Ovary (tissue), 10 donors: ENCODE measurements around the gene SESN2. TPM values are rescaled to one million over a fixed set of nuclear protein-coding genes. Genes with fewer than 3 reads are reported as not detected.

ENCODE experiments used
- DNase-seq, 5 donors: peaks; one replicate each; pipeline ENCODE4 v3.0.0-alpha.2; 2019 to 2020
- H3K27ac ChIP-seq, 2 donors: fragments of 200-600 bp; one replicate each; pipeline versions ENCODE4 v1.5.1 to v1.8.0; 2019 to 2022
- H3K27me3 ChIP-seq: fragments of 200-600 bp; one replicate; pipeline ENCODE4 v1.8.0; 2022
- H3K36me3 ChIP-seq: fragments of 200-600 bp; sonication (generic); one replicate; pipeline ENCODE4 v1.5.1; 2019
- H3K4me1 ChIP-seq: one replicate; pipeline ENCODE4 v1.8.1; 2013; ENCODE audit warnings: mild to moderate bottlenecking, moderate library complexity; ENCODE audit not compliant: insufficient read depth
- H3K4me3 ChIP-seq: fragments of 200-600 bp; sonication (generic); one replicate; pipeline ENCODE4 v1.5.1; 2017
- H3K9me3 ChIP-seq, 2 donors: fragments of 200-600 bp in 1 of 2; sonication (generic) in 1 of 2; one replicate each; pipeline versions ENCODE4 v1.5.1 to v1.8.1; 2013 to 2019; ENCODE audit warnings: mild to moderate bottlenecking in 1 of 2, moderate library complexity in 1 of 2
- CTCF ChIP-seq, 3 donors: fragments of 450-650 bp in 2 of 3; fragments of 200-600 bp in 1 of 3; IDR thresholded peaks; one replicate each; pipeline versions ENCODE4 v1.5.1 to v1.8.0; 2016 to 2022; ENCODE audit warnings: antibody characterized with exemption in 3 of 3, mild to moderate bottlenecking in 1 of 3
- EP300 ChIP-seq: sonication (generic); formaldehyde crosslinking; IDR thresholded peaks from one replicate; pipeline ENCODE4 v1.6.1; 2017; ENCODE audit warnings: antibody characterized with exemption
- POLR2A ChIP-seq: fragments of 450-650 bp; IDR thresholded peaks from one replicate; pipeline ENCODE4 v1.6.1; 2017; ENCODE audit warnings: antibody characterized with exemption, mild to moderate bottlenecking, moderate library complexity
- WGBS, 3 donors: extraction: QIAGEN DNeasy Blood & Tissue Kit in 1 of 3; methylation state at CpG; one replicate each; pipeline versions ENCODE4 v1.1.5 to v1.1.7; 2013 to 2017; 5-methylcytosine and 5-hydroxymethylcytosine counted together
- intact Hi-C, 4 donors: fragments of 100-400 bp; cut with DNase I; formaldehyde crosslinking; loops; one replicate each; pipeline versions ENCODE4 v1.11.0 to v1.15.1; 2022 to 2023
- long read RNA-seq, 3 donors: library from polyadenylated mRNA in 2 of 3; unstranded in 2 of 3; transcript quantifications; one replicate each; pipeline ENCODE4 v2.0.0 and lab custom pipeline, GENCODE V29; 2021 to 2026
- polyA plus RNA-seq, 2 donors: library from polyadenylated mRNA; stranded (reverse); fragments of 200-250 nt in 1 of 2; fragments of 350-450 nt in 1 of 2; fragmentation: Illumina TruSeq in 1 of 2; extraction: RNeasy Lipid Tissue Mini Kit (QIAGEN cat#74804) in 1 of 2; gene quantifications; one replicate each; pipeline ENCODE4 v1.2.3, GENCODE V29; 2013 to 2014
- total RNA-seq, 7 donors: library from RNA; depleted of rRNA in 2 of 7; stranded (reverse); fragments of >200 nt in 2 of 7; fragmentation: NEBNext Ultra II Directional in 3 of 7; extraction: Animal tissue kit (Norgen Biotek cat#: 25700) in 3 of 7; gene quantifications; one replicate each; pipeline versions ENCODE4 v1.1.0 to v1.2.4, GENCODE V29; 2016 to 2023
- donor health status: DM: no; HTN: no; CAD: no; lungs with moderate emphysema.
- donor health status: DM: no; HTN: no; CAD: no.
- donor health status: Bipolar disorder and iron deficiency.
- donor health status: DM: yes; HTN: yes; CAD: no.
- donor health status: DM: no; HTN: no; CAD: no.
- donor health status: DM: yes; HTN: yes; CAD: no.

The SESN2 gene
- total RNA-seq (10 to 100 TPM; 17.8 to 79.9 (median 29.1) TPM), polyA plus RNA-seq (10 to 100 TPM in 1 of 2 donors, 1 to 10 TPM in 1; 7.4 to 15.2 TPM)
- long read RNA-seq, donor 1, transcript SESN2-201 (10 exons, 3,453 nt) = major isoform, 269 of 343 reads
- long read RNA-seq, donor 1, partial matches to known transcripts = 44 of 343 reads
- long read RNA-seq, donor 1, other reads (novel, unspliced or antisense) = 30 of 343 reads
- long read RNA-seq, donor 2, transcript SESN2-201 (10 exons, 3,453 nt) = major isoform, 7 of 7 reads
- long read RNA-seq, donor 2, partial matches to known transcripts = 0 of 7 reads
- long read RNA-seq, donor 2, other reads (novel, unspliced or antisense) = 0 of 7 reads
- long read RNA-seq, donor 3, transcript SESN2-201 (10 exons, 3,453 nt) = major isoform, 67 of 81 reads
- long read RNA-seq, donor 3, partial matches to known transcripts = 7 of 81 reads
- long read RNA-seq, donor 3, other reads (novel, unspliced or antisense) = 7 of 81 reads

GRCh38 chr1:28259252-28259933 is at the start of gene SESN2:
SESN2 (plus strand) TSS chr1:28259518; CDS start chr1:28259848, 330 bp downstream.
- H3K4me1 ChIP-seq = peaks cover 10% of the 10 kb centered on the region
- H3K36me3 ChIP-seq = no peaks in the 10 kb centered on the region
- 0 to 1% (median 0%) methylated on average over 39 to 76 of the region's 76 CpGs for WGBS, 3 donors
- H3K27ac ChIP-seq = peak within 1 kb of the TSS; percentile 85 to 89
- H3K9me3 ChIP-seq = no peaks in the 10 kb centered on the region
- H3K27me3 ChIP-seq = no peaks in the 10 kb centered on the region
- H3K4me3 ChIP-seq = peak within 1 kb of the TSS; percentile 99
- intact Hi-C loops = loop anchor here in 2 of 4 donors (10.0 kb wide), 2 partner anchors 85 to 105 kb away; partner anchors contain the start of gene PHACTR4 (in 1 of the 2)
- no peak for TF ChIP-seq CTCF (IDR thresholded peaks at IDR 0.05)
- peak; percentile 99 for TF ChIP-seq POLR2A
- TF ChIP-seq EP300 = peak; percentile 10
- DNase-seq = peak; percentile 99 to 100 (median 99)

GRCh38 chr1:28209700-28210099 is 49.6 kb upstream of the SESN2 start:
- Histone ChIP-seq H3K4me1 (no peaks in the 10 kb centered on the region), H3K27me3 (no peaks in the 10 kb centered on the region), H3K36me3 (no peaks in the 10 kb centered on the region), H3K4me3 (no peak overlapping the region), H3K9me3 (no peaks in the 10 kb centered on the region), H3K27ac (no peak overlapping the region)
- TF ChIP-seq EP300 (no peak), POLR2A (no peak), CTCF (IDR thresholded peaks at IDR 0.05) (no peak)
- no peak for DNase-seq
- WGBS, 3 donors = 47 to 72% (median 64%) methylated on average over 1 of the region's 1 CpG
- intact Hi-C loops = no loop called here

- Histone ChIP-seq H3K9me3 (no peaks in the 10 kb centered on the region), H3K36me3 (no peaks in the 10 kb centered on the region), H3K4me3 (no peak overlapping the region), H3K4me1 (no peaks in the 10 kb centered on the region), H3K27me3 (no peaks in the 10 kb centered on the region), H3K27ac (no peak overlapping the region)
- no peak for DNase-seq
- intact Hi-C loops = no loop called here
- 48 to 93% (median 67%) methylated on average over 2 of the region's 2 CpGs for WGBS, 3 donors
- TF ChIP-seq POLR2A (no peak), EP300 (no peak), CTCF (IDR thresholded peaks at IDR 0.05) (no peak)
Observed at GRCh38 chr1:28213315-28213714, 46.0 kb upstream of the SESN2 start.

GRCh38 chr1:28229089-28229488 is 30.2 kb upstream of the SESN2 start:
- Histone ChIP-seq H3K36me3 (no peaks in the 10 kb centered on the region), H3K4me1 (peaks cover 5% of the 10 kb centered on the region)
- TF ChIP-seq POLR2A (no peak), EP300 (no peak)

More at GRCh38 chr1:28229089-28229488, 30.2 kb upstream of the SESN2 start:
- intact Hi-C loops = no loop called here
- Histone ChIP-seq H3K9me3 (no peaks in the 10 kb centered on the region), H3K27me3 (no peaks in the 10 kb centered on the region), H3K27ac (no peak overlapping the region), H3K4me3 (no peak overlapping the region)
- DNase-seq = no peak
